ENCODE measurements around the gene LMOD2.

Gene LMOD2

DNA sequence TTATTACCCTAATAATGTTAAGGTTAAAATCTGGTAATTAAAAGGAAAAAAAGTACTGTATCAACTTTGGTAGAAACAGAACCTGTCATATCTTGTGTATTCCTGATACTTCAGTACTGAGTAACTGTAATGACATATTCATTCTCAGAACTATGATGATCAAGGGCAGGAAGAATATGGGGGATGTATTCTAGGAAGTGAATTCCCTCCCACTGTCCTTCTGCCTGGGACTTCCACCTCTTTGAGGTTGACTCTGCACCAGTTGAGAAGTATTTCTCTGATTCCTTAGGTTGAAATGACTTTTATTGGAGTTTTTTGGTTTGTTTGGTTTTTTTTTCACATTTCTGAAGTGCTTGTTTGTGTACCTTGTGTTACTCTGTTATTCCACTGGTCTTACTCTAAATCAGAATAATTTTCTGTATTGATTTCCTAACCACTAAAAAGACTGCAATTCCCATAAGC lies 56.2 kb downstream of the LMOD2 start:
- in situ Hi-C loops (cut with MboI; ENCODE audit: low sequenced_read_pairs): no loop called here

DNA sequence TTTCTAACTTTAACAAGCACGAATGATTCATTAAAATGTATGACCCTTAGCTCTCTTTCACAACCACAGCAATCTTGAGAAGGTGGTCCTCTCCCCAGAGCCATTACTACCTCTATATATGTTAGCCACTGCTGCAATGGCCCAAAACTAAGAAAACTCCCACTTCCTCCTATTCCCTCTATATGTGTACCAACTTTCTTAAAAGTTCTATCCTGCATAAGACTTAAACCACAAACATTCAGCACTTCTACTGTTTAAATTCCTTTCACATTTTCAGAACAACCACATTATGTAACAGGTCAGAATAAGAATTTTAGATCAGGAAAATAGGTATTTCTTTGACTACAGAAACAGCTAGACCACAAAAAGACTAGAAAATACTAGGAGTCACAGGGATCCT lies 57.0 kb downstream of the LMOD2 start:
- in situ Hi-C loops (cut with MboI; ENCODE audit: low sequenced_read_pairs): no loop called here

All from HL-60/S4 treated with retinoic acid at 250 ng/mL for 4 days and 3 days (cell line).